Heart right ventricle (tissue), 16 donors: ENCODE measurements around the gene ANKRD33B. TPM values are rescaled to one million over a fixed set of nuclear protein-coding genes. Genes with fewer than 3 reads are reported as not detected.

Experiments used
- ATAC-seq, 8 donors: fragments of 200-7000 bp; cut with Tn5 transposase; one replicate each; pipeline ENCODE4 v1.9.1; 2020; ENCODE audit warnings: mild to moderate bottlenecking in 8 of 8, moderate library complexity in 8 of 8, moderate number of reproducible peaks in 1 of 8
- DNase-seq, 2 donors: peaks; one replicate each; pipeline ENCODE4 v3.0.0-alpha.2; 2020
- H3K27ac ChIP-seq, 10 donors: fragments of 200-600 bp; sonication (generic) in 2 of 10; one replicate each; pipeline versions ENCODE4 v1.5.0 to v1.8.0; 2020 to 2022; ENCODE audit warnings: mild to moderate bottlenecking in 3 of 10
- H3K27me3 ChIP-seq, 7 donors: fragments of 200-600 bp; one replicate each; pipeline ENCODE4 v1.8.0; 2021 to 2022; ENCODE audit warnings: mild to moderate bottlenecking in 2 of 7
- H3K36me3 ChIP-seq, 9 donors: fragments of 200-600 bp; sonication (generic) in 1 of 9; one replicate each; pipeline versions ENCODE4 v1.5.0 to v1.8.0; 2020 to 2022; ENCODE audit warnings: mild to moderate bottlenecking in 2 of 9
- H3K4me1 ChIP-seq, 9 donors: fragments of 200-600 bp; sonication (generic) in 1 of 9; one replicate each; pipeline versions ENCODE4 v1.5.0 to v1.8.0; 2020 to 2022; ENCODE audit warnings: mild to moderate bottlenecking in 4 of 9
- H3K4me3 ChIP-seq, 10 donors: fragments of 200-600 bp; sonication (generic) in 2 of 10; one replicate each; pipeline versions ENCODE4 v1.5.0 to v1.8.0; 2020 to 2022; ENCODE audit warnings: mild to moderate bottlenecking in 7 of 10, moderate library complexity in 2 of 10
- H3K9me3 ChIP-seq, 11 donors: fragments of 200-600 bp in 10 of 11; sonication (generic) in 2 of 11; one replicate each; pipeline versions ENCODE4 v1.5.0 to v1.8.0; 2013 to 2022; ENCODE audit warnings: mild to moderate bottlenecking in 2 of 11, control low read depth in 1 of 11, moderate library complexity in 1 of 11
- WGBS, 2 donors: extraction: QIAGEN DNeasy Blood & Tissue Kit; methylation state at CpG; one replicate each; pipeline ENCODE4 v1.1.7; 2013; ENCODE audit warnings: inconsistent platforms in 1 of 2; 5-methylcytosine and 5-hydroxymethylcytosine counted together
- intact Hi-C, 10 donors: fragments of 100-400 bp; cut with DNase I; formaldehyde crosslinking; loops; one replicate each; pipeline versions ENCODE4 v1.11.1 to v1.14.2; 2022
- polyA plus RNA-seq, 2 donors: library from polyadenylated mRNA; stranded (reverse); fragments of 200-250 nt; gene quantifications; one replicate each; pipeline ENCODE4 v1.2.3, GENCODE V29; 2013
- total RNA-seq, 10 donors: library from RNA; stranded (reverse); fragmentation: NEBNext Ultra II Directional in 3 of 10; extraction: Animal tissue kit (Norgen Biotek cat#: 25700) in 3 of 10; gene quantifications; one replicate each; pipeline versions ENCODE4 v1.2.1 to v1.2.4, GENCODE V29; 2021 to 2023
- TF ChIP-seq, protein P1 (sequence below), 9 donors: fragments of 200-600 bp; sonication (generic) in 2 of 9; IDR thresholded peaks; one replicate each; pipeline versions ENCODE4 v1.5.0 to v1.8.0; 2021 to 2022; ENCODE audit warnings: antibody characterized with exemption in 9 of 9, mild to moderate bottlenecking in 5 of 9, moderate library complexity in 1 of 9
- donor health status: Arrhythmogenic right ventricular cardiomyopathy.
- donor health status: ischemic (EF 13 %, LVEDD 7.1; RV severe dilation, severe dysfunction).
- donor health status: healthy with polysubstance abuse.
- donor health status: DM: no; HTN: yes; CAD: no.
- donor health status: DM: no; HTN: no; CAD: no.
- donor health status: ischemic (EF 25% LVEDD 6.9; RV normal size, moderate dysfunction).
- donor health status: ischemic (EF 25% LVEDD 5.7; RV mildly dilated, moderate dysfunction).
- donor health status: healthy.
- donor health status: DM: yes; HTN: yes; CAD: no.
- donor health status: Ischemic cardiomyopathy.
- donor health status: ischemic (EF 35%, LVEDD 5.7; RV mildly dilated, moderate dysfunction).
- donor health status: nonischemic (EF 11% LVEDD 7.7; RV severe dilation, severe dysfunction).
- donor health status: DM: yes; HTN: yes; CAD: no.
- donor health status: PGD.
- donor health status: ischemic (EF 29% LVEDD 5.4; RV normal size, mild dysfunction).
- donor health status: nonischemic (EF 23%, LVEDD 6.1; RV moderate dilation, normal function).

The ANKRD33B gene
- total and polyA plus RNA-seq, 12 donors: 0.46 to 33.0 (median 13.3) TPM

DNA sequence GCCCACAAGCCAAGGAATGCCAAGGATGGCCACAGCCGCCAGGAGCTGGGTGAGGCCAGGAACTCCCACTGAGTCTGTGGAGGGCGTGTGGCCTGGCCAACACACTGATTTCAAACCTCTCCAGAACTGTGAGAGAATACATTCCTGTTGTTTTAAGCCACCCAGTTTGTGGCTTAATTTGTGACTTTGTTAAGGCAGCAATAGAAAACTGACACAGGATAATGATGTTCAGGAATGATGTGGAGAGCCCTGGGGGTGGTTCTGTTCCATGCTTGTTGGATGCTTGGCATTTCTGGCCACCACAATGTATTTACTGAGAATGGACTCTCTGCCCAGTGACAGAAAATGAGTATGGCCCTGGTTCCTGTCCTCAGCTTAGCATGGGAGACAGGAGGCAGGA lies 114.4 kb downstream of the ANKRD33B start:
- Histone ChIP-seq H3K4me1 (peaks cover 0 to 3% (median 0%) of the 10 kb centered on the region in 9 donors), H3K9me3 (peaks cover 0 to 9% (median 0%) of the 10 kb centered on the region in 11 donors), H3K27ac (no peak overlapping the region), H3K36me3 (peaks cover 0 to 64% (median 10%) of the 10 kb centered on the region in 9 donors), H3K4me3 (no peak overlapping the region), H3K27me3 (peaks cover 0 to 13% (median 0%) of the 10 kb centered on the region in 7 donors)
- WGBS, 2 donors: 94 to 100% methylated on average over 2 of the region's 2 CpGs
- intact Hi-C loops: loop anchor here in 1 of 10 donors (10.0 kb wide), 1 partner anchor 1543 kb away; no protein-coding TSS in a partner anchor
- TF ChIP-seq, protein P1, sequence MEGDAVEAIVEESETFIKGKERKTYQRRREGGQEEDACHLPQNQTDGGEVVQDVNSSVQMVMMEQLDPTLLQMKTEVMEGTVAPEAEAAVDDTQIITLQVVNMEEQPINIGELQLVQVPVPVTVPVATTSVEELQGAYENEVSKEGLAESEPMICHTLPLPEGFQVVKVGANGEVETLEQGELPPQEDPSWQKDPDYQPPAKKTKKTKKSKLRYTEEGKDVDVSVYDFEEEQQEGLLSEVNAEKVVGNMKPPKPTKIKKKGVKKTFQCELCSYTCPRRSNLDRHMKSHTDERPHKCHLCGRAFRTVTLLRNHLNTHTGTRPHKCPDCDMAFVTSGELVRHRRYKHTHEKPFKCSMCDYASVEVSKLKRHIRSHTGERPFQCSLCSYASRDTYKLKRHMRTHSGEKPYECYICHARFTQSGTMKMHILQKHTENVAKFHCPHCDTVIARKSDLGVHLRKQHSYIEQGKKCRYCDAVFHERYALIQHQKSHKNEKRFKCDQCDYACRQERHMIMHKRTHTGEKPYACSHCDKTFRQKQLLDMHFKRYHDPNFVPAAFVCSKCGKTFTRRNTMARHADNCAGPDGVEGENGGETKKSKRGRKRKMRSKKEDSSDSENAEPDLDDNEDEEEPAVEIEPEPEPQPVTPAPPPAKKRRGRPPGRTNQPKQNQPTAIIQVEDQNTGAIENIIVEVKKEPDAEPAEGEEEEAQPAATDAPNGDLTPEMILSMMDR (IDR thresholded peaks at IDR 0.05): no peak
- ATAC-seq (no peak), DNase-seq (no peak)

DNA sequence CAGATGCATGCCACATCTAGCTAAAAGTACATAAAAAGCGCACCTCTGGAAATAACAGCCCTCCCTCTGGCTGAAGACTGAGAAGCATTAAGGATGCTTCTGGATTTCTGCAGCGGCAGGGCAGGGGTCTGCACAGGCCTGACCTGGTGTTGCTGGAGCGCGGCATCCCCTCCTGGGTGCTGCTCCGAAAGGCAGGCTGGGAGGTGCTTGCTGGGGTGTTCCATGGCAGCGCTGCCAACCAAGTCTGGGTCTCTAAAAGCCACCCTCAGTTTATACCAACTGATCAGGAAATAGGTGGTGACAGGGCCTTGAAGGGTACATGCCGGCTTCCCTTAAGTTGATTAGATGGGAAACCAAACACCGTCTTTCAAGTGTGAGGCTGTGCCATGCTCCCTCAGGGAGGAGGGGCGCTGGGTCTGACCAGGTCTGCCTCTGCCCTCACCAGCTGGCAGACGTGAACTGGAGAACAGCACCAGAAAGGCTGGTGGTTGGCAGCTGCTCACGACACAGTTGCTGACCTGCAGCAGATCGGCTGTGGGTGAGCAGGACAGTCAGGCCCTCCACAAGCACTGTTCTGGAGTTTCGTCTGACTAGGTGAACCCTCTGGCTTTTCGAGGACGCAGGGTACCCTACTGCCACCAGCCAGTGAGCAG lies 115.6 kb downstream of the ANKRD33B start:
- Histone ChIP-seq H3K9me3 (peaks cover 0 to 9% (median 0%) of the 10 kb centered on the region in 11 donors), H3K4me1 (peaks cover 0 to 3% (median 0%) of the 10 kb centered on the region in 9 donors), H3K27me3 (peaks cover 0 to 7% (median 0%) of the 10 kb centered on the region in 7 donors), H3K27ac (no peak overlapping the region), H3K4me3 (no peak overlapping the region), H3K36me3 (peaks cover 0 to 69% (median 10%) of the 10 kb centered on the region in 9 donors)
- TF ChIP-seq, protein P1 (IDR thresholded peaks at IDR 0.05): no peak
- WGBS, 2 donors: 80 to 82% methylated on average over 15 of the region's 15 CpGs
- intact Hi-C loops: loop anchor here in 1 of 10 donors (10.0 kb wide), 1 partner anchor 1545 kb away; no protein-coding TSS in a partner anchor
- no peak for DNase-seq
- peak in 7 of 8 donors; percentile 29 to 74 (median 56) for ATAC-seq

DNA sequence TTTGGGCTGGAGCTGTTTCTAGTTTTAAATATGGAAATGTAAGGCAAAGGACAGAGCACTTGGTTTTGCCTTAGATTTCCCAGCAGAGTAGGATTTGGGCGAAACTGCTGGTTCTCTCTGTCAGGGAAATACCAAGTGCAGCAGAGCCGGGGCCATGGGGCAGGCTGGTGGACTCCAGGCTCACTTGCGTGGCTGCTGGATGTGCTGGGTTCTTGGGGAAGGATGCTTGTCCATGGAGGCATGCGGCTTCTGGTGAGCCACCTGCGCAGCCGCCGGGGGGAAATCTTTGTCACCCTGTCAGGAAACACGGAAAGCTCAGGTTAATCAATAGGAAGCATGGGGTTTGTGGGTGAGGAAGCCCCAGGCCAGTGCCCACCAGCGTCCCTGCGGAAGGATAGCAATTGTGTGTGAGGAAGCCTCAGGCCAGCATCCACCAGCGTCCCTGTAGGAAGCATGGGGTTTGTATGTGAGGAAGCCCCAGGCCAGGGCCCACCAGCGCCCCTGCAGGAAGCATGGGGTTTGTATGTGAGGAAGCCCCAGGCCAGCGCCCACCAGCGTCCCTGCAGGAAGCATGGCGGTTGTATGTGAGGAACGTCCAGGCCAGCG lies 117.1 kb downstream of the ANKRD33B start:
- Histone ChIP-seq H3K36me3 (peaks cover 0 to 79% (median 10%) of the 10 kb centered on the region in 9 donors), H3K9me3 (peaks cover 0 to 9% (median 0%) of the 10 kb centered on the region in 11 donors), H3K4me1 (peaks cover 0 to 3% (median 0%) of the 10 kb centered on the region in 9 donors), H3K4me3 (no peak overlapping the region), H3K27me3 (no peaks in the 10 kb centered on the region), H3K27ac (no peak overlapping the region)
- TF ChIP-seq, protein P1 (IDR thresholded peaks at IDR 0.05): no peak
- 94 to 96% methylated on average over 16 to 17 of the region's 17 CpGs for WGBS, 2 donors
- intact Hi-C loops: loop anchor here in 2 of 10 donors (5.0 to 10.0 kb wide), 2 partner anchors 284 to 631 kb away; no protein-coding TSS in a partner anchor
- ATAC-seq (no peak), DNase-seq (no peak)
